Putamen (tissue), 1 donor: Measurements from ENCODE around the gene GRAP2.
"Not testable (repeated sequence)": the region's sequence is repeated elsewhere in the genome, so short reads cannot be mapped to it uniquely, and the experiment has no call there.

Experiments
- DNase-seq: peaks from one replicate; pipeline ENCODE4 v3.0.0-alpha.2; 2016; ENCODE audit warnings: low spot score

GRAP2 gene

DNA sequence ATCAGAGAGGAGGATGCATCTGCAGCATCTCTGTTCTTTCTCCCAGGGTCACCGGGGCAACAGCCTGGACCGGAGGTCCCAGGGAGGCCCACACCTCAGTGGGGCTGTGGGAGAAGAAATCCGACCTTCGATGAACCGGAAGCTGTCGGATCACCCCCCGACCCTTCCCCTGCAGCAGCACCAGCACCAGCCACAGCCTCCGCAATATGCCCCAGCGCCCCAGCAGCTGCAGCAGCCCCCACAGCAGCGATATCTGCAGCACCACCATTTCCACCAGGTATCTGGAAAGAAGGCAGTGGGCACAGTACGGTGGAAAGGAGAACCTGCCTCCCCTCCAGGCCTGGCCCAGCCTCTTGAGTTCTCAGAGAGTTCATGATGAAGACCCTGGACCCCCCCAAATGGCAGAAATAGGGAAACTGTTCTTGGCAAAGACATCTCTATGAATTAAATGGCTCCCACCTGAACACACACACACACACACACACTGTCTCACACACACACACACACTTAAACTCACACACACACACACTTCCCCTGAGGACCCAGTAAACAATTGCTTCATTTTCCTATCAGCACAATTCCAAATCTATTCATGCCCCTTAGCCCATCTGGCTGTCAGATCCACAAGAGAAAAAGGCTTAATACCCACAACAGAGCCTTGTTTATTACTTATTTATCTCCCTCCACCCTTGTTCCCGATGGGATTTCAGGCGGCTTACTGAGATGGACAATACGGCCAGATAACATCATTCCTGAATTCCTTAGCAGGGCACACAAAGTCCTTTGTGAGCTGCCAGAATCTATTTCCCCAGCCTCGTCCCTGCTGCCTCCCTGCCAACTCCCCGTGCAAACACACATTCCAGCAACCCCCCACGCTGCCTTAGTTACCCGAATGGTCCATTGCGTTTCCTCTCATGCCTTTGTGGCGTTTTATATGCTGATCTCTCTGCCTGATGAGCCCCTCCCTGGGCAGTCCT is 67.4 kb downstream of the GRAP2 start:
- peak; percentile 17 for DNase-seq

- no peak for DNase-seq
These were observed 69.9 kb downstream of the GRAP2 start for GRCh38 chr22:39970742-39971141.

- DNase-seq: no peak
These were observed 71.8 kb downstream of the GRAP2 start for GRCh38 chr22:39972641-39973040.

DNA sequence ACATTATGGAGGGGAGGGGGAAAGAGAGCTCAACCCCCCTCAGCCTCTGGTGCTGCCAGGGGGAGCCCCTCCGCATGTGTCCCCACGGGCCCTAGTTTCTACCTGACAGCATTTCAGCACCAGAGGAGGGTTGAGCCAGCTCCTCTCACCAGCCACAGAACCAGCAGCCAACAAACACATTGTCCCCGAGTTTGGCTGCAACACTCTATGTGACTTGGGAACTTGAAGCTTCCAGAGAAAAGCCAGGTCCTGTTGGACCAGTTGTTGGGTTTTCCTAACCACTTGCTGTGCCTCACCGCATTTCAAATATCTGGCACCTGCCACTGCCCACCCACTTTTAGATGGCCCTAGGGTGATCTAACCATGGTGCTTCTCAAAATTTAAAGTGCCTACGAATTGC is 72.8 kb downstream of the GRAP2 start:
- no peak for DNase-seq

- DNase-seq: no peak
These were observed 73.2 kb downstream of the GRAP2 start for GRCh38 chr22:39974065-39974464.

DNA sequence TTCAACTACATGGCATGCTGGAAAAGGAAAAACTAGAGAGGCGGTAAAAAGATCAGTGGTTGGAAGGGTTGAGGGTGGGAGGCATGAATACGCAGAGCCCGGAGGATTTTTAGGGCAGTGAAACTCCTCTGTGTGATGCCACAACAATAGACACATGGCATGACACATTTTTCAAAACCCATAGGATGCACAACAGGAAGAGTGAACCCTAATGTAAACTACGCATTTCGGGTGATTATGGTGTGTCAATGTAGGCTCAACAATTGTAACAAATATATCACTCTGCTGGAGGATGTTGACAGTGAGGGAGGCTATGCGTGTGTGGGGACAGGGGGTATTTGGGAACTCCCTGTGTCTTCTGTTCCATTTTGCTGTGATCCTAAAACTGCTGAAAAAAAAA is 78.2 kb downstream of the GRAP2 start:
- no peak for DNase-seq

DNA sequence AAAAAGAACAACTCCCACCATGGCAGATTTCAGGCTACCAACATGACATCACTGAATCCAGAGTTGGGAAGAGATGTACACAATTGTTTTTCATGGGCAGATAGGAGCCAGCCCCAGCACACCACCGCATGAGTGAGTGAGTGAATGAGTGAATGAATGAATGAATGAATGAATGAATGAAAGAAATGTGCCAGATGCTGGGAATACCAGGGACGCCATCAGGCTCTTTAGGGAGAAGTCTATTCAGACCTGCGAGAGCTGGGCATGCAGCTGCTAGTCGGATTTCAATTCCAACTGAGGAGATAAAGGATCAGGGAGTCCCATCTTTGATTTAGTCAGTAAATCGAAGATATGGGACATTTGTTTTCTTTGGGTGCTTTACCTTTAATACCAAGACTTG is 78.6 kb downstream of the GRAP2 start:
- no peak for DNase-seq

- DNase-seq: no peak
These were observed 79.7 kb downstream of the GRAP2 start for GRCh38 chr22:39980596-39980995.

- no peak for DNase-seq
These were observed 82.5 kb downstream of the GRAP2 start for GRCh38 chr22:39983346-39983745.

- no peak for DNase-seq
These were observed 83.1 kb downstream of the GRAP2 start for GRCh38 chr22:39984006-39984405.

- no peak for DNase-seq
These were observed 83.9 kb downstream of the GRAP2 start for GRCh38 chr22:39984746-39985145.

GRCh38 chr22:39985383-39986035 is 84.6 kb downstream of the GRAP2 start:
- peak; percentile 69 for DNase-seq

- no peak for DNase-seq
These were observed 87.7 kb downstream of the GRAP2 start for GRCh38 chr22:39988386-39989114.

DNA sequence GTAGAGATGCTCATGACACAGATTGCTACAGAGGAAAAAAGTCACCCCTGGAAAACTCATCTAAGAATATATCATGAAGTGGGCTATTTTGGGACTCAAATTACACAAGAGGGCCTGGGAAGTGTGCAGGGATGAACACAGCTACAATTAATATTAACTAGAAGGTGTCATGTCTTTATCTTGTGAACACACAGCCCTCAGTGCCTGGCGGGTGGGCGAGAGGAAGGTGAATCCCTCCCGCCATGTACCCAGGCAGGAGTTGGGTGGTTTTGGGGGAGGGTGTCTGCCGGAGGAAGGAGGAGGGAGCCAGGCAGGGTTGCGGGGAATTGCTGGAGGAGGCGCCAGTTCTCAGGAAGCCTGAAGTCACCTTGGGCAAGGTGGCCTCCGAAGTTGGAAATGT is 88.7 kb downstream of the GRAP2 start:
- peak; percentile 47 for DNase-seq

DNA sequence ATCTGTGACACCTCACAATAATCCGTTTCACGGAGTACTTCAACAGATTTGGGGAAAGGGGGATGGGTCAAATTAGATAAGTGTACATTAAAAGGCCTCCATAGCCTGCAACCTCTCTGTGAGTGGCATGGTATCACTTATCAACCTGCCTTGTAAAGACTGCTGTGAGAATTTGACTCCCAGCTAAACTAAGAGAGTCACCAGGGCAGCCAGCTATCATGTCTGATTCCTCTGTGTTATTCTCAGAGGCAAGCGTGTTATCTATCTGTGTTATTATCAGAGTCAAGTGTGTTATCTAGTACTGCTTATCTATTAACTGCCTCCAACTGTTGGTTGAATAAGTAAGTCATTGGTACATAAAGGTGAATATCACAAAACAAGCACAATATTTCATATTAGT is 89.8 kb downstream of the GRAP2 start:
- no peak for DNase-seq

- DNase-seq: no peak
These were observed 90.4 kb downstream of the GRAP2 start for GRCh38 chr22:39991159-39991860.

- DNase-seq: no peak
These were observed 91.4 kb downstream of the GRAP2 start for GRCh38 chr22:39992088-39992826.

DNA sequence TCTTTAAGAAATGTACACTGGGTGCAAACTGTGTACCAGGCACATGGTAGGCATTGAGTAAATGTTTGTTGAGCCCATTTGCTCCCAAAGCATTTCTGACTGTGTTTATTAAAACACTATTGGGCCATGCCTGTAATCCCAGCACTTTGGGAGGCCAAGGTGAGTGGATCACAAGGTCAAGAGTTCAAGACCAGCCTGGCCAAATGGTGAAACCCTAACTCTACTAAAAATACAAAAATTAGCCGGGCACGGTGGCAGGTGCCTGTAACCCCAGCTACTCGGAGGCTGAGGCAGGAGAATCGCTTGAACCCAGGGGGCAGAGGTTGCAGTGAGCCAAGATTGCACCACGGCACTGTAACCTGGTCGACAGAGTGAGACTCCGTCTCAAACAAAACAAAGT is 92.0 kb downstream of the GRAP2 start:
- DNase-seq: not testable (repeated sequence)

- no peak for DNase-seq
These were observed 93.2 kb downstream of the GRAP2 start for GRCh38 chr22:39994041-39994565.

DNA sequence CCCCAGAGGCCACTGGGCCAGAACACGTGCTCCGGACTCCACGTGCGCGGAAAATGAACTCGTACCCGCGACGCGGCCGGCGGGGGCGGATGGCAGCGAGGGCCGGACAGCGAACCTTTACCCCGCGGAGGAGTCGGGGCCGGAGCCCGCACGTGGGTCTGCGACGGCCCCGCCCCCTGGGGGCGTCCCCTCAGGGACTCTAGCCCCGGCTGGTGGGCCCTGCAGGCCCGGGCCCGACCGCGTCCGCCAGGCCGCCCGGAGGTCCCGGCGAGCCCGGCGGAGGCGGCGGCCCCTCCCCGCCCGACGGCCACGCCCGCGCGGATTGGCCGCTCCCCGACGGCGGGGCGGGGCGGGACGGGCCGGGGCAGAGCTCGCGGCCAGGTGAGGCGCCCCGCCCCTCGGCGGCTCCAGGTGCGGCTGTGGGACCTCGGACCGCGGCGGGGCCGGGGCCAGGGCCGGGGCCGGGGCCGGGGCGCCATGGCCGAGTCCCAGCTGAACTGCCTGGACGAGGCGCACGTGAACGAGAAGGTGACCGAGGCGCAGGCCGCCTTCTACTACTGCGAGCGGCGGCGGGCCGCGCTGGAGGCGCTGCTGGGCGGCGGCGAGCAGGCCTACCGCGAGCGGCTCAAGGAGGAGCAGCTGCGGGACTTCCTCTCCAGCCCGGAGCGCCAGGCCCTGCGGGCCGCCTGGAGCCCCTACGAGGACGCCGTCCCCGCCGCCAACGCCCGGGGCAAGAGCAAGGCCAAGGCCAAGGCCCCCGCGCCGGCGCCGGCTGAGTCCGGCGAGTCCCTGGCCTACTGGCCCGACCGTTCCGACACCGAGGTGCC is 93.9 kb downstream of the GRAP2 start, which contains the start of gene FAM83F:
TSS of gene FAM83F (plus strand) at position 389 of the 827 bp plus-strand sequence. CDS start at position 478, 89 bp downstream.
- no peak for DNase-seq
